ENCODE measurements around the gene SNAI1.
A peak's percentile ranks its signal among the peaks of the same experiment; 100 is the strongest.

The SNAI1 gene

GRCh38 chr20:49964964-49965780 lies 17.6 kb upstream of the SNAI1 start:
- DNase-seq (ENCODE audit: low spot score) = no peak
- peak; percentile 37; the same call in 2 of the 3 replicates for ATAC-seq (ENCODE audit: low read depth)

GRCh38 chr20:49965781-49966305 lies 16.9 kb upstream of the SNAI1 start:
- no peaks in the 10 kb centered on the region for H3K9me3 ChIP-seq (ENCODE audit: severe bottlenecking)
- H3K36me3 ChIP-seq (ENCODE audit: low read depth) = no peaks in the 10 kb centered on the region; the same call in 1 of the 2 replicates
- H3K27me3 ChIP-seq (ENCODE audit: insufficient read depth, poor library complexity, severe bottlenecking) = no peaks in the 10 kb centered on the region
- H3K4me1 ChIP-seq (ENCODE audit: insufficient read depth, poor library complexity, severe bottlenecking) = peaks cover 22% of the 10 kb centered on the region
- DNase-seq (ENCODE audit: low spot score) (no peak), ATAC-seq (ENCODE audit: low read depth) (no peak)
- H3K4me3 ChIP-seq (ENCODE audit: severe bottlenecking) = no peak overlapping the region
- peak overlapping the region; percentile 4 for H3K27ac ChIP-seq (ENCODE audit: poor library complexity, severe bottlenecking)
- no peak for TF ChIP-seq CTCF (IDR thresholded peaks at IDR 0.05; ENCODE audit: poor library complexity, severe bottlenecking)

More at GRCh38 chr20:49964964-49965780, 17.6 kb upstream of the SNAI1 start:
- peak; percentile 90 for TF ChIP-seq CTCF (IDR thresholded peaks at IDR 0.05; ENCODE audit: poor library complexity, severe bottlenecking)
- Histone ChIP-seq H3K36me3 (ENCODE audit: low read depth) (no peaks in the 10 kb centered on the region; the same call in 1 of the 2 replicates), H3K27ac (ENCODE audit: poor library complexity, severe bottlenecking) (peak overlapping the region; percentile 4), H3K27me3 (ENCODE audit: insufficient read depth, poor library complexity, severe bottlenecking) (no peaks in the 10 kb centered on the region), H3K4me1 (ENCODE audit: insufficient read depth, poor library complexity, severe bottlenecking) (peaks cover 20% of the 10 kb centered on the region), H3K9me3 (ENCODE audit: severe bottlenecking) (no peaks in the 10 kb centered on the region), H3K4me3 (ENCODE audit: severe bottlenecking) (no peak overlapping the region)

GRCh38 chr20:49966861-49967260 lies 15.9 kb upstream of the SNAI1 start:
- ATAC-seq (ENCODE audit: low read depth) (no peak), DNase-seq (ENCODE audit: low spot score) (no peak)
- Histone ChIP-seq H3K36me3 (ENCODE audit: low read depth) (no peaks in the 10 kb centered on the region; the same call in 1 of the 2 replicates), H3K4me3 (ENCODE audit: severe bottlenecking) (no peak overlapping the region), H3K9me3 (ENCODE audit: severe bottlenecking) (no peaks in the 10 kb centered on the region), H3K27ac (ENCODE audit: poor library complexity, severe bottlenecking) (no peak overlapping the region), H3K4me1 (ENCODE audit: insufficient read depth, poor library complexity, severe bottlenecking) (peaks cover 22% of the 10 kb centered on the region), H3K27me3 (ENCODE audit: insufficient read depth, poor library complexity, severe bottlenecking) (no peaks in the 10 kb centered on the region)
- TF ChIP-seq CTCF (IDR thresholded peaks at IDR 0.05; ENCODE audit: poor library complexity, severe bottlenecking) = no peak

- H3K27me3 ChIP-seq (ENCODE audit: insufficient read depth, poor library complexity, severe bottlenecking) = no peaks in the 10 kb centered on the region
- H3K36me3 ChIP-seq (ENCODE audit: low read depth) = no peaks in the 10 kb centered on the region
- no peaks in the 10 kb centered on the region for H3K9me3 ChIP-seq (ENCODE audit: severe bottlenecking)
- H3K4me1 ChIP-seq (ENCODE audit: insufficient read depth, poor library complexity, severe bottlenecking) = peaks cover 22% of the 10 kb centered on the region
- no peak for DNase-seq (ENCODE audit: low spot score)
- H3K27ac ChIP-seq (ENCODE audit: poor library complexity, severe bottlenecking) = peak overlapping the region; percentile 33
- no peak for ATAC-seq (ENCODE audit: low read depth)
- no peak for TF ChIP-seq CTCF (IDR thresholded peaks at IDR 0.05; ENCODE audit: poor library complexity, severe bottlenecking)
- H3K4me3 ChIP-seq (ENCODE audit: severe bottlenecking) = no peak overlapping the region
These were observed 13.5 kb upstream of the SNAI1 start for GRCh38 chr20:49969234-49969633.

- Histone ChIP-seq H3K4me1 (ENCODE audit: insufficient read depth, poor library complexity, severe bottlenecking) (peaks cover 22% of the 10 kb centered on the region), H3K27ac (ENCODE audit: poor library complexity, severe bottlenecking) (peak overlapping the region; percentile 33), H3K36me3 (ENCODE audit: low read depth) (no peaks in the 10 kb centered on the region), H3K27me3 (ENCODE audit: insufficient read depth, poor library complexity, severe bottlenecking) (no peaks in the 10 kb centered on the region), H3K9me3 (ENCODE audit: severe bottlenecking) (no peaks in the 10 kb centered on the region), H3K4me3 (ENCODE audit: severe bottlenecking) (no peak overlapping the region)
- TF ChIP-seq CTCF (IDR thresholded peaks at IDR 0.05; ENCODE audit: poor library complexity, severe bottlenecking) = no peak
- peak; percentile 88 for ATAC-seq (ENCODE audit: low read depth)
- peak; percentile 93 for DNase-seq (ENCODE audit: low spot score)
These were observed 12.8 kb upstream of the SNAI1 start for GRCh38 chr20:49969946-49970345.
